Neutrophil (primary cell): ENCODE measurements around the gene TARS3.

Source experiments
- H3K27ac ChIP-seq: fragments of 200-600 bp; sonication (generic); 2 replicates; pipeline ENCODE4 v1.5.1; 2016; ENCODE audit warnings: mild to moderate bottlenecking, moderate library complexity
- H3K27me3 ChIP-seq: fragments of 200-600 bp; sonication (generic); 2 replicates; pipeline ENCODE4 v1.6.0; 2016; ENCODE audit warnings: mild to moderate bottlenecking
- H3K36me3 ChIP-seq: fragments of 200-600 bp; sonication (generic); 2 replicates; pipeline ENCODE4 v1.5.1; 2017
- H3K4me1 ChIP-seq, 2 experiments: fragments of 200-600 bp in 1 of 2; sonication (generic) in 1 of 2; 1 replicate in 1 of 2; 2 replicates in 1 of 2; pipeline versions ENCODE4 v1.5.1 to v1.6.1; 2013 to 2016; ENCODE audit warnings: low read depth in 1 of 2, low read length in 1 of 2, mild to moderate bottlenecking in 1 of 2, moderate library complexity in 1 of 2; ENCODE audit not compliant: control insufficient read depth in 1 of 2, insufficient read depth in 1 of 2
- H3K4me3 ChIP-seq, 2 experiments: fragments of 200-600 bp in 1 of 2; sonication (generic) in 1 of 2; 1 replicate in 1 of 2; 2 replicates in 1 of 2; pipeline ENCODE4 v1.5.1; 2013 to 2016; ENCODE audit warnings: low read depth in 1 of 2, low read length in 1 of 2, mild to moderate bottlenecking in 1 of 2, moderate library complexity in 1 of 2
- H3K9me3 ChIP-seq: fragments of 200-600 bp; sonication (generic); 2 replicates; pipeline ENCODE4 v1.5.1; 2016
- TF ChIP-seq, protein P1 (sequence below): fragments of 200-600 bp; sonication (generic); IDR thresholded peaks from 2 replicates; pipeline ENCODE4 v1.5.1; 2016; ENCODE audit warnings: antibody characterized with exemption

TARS3 gene

DNA sequence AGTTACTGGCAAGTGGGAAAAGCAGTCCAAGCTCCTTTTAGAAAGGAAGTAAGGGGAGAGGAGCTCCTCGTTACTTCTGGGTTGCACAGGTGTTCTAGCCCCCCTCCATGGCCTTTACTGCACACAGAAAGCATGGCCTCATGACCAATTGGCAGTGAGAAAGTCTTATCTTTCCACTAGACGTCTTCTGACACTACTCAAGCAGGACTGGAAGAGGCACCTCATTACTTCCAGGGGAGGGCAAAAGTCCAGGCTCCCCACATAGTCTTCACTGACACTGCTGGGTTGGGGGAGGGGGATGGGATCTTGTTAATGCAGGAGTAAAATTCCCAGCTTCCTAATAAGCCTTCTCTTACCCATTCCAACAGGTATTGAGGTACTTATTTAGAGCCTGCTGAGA lies 44.5 kb downstream of the TARS3 start:
- no peaks in the 10 kb centered on the region for H3K4me1 ChIP-seq
- no peaks in the 10 kb centered on the region for H3K27me3 ChIP-seq
- H3K4me3 ChIP-seq = no peak overlapping the region
- TF ChIP-seq, protein P1, sequence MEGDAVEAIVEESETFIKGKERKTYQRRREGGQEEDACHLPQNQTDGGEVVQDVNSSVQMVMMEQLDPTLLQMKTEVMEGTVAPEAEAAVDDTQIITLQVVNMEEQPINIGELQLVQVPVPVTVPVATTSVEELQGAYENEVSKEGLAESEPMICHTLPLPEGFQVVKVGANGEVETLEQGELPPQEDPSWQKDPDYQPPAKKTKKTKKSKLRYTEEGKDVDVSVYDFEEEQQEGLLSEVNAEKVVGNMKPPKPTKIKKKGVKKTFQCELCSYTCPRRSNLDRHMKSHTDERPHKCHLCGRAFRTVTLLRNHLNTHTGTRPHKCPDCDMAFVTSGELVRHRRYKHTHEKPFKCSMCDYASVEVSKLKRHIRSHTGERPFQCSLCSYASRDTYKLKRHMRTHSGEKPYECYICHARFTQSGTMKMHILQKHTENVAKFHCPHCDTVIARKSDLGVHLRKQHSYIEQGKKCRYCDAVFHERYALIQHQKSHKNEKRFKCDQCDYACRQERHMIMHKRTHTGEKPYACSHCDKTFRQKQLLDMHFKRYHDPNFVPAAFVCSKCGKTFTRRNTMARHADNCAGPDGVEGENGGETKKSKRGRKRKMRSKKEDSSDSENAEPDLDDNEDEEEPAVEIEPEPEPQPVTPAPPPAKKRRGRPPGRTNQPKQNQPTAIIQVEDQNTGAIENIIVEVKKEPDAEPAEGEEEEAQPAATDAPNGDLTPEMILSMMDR = no peak
- H3K9me3 ChIP-seq = no peaks in the 10 kb centered on the region
- H3K36me3 ChIP-seq = no peaks in the 10 kb centered on the region
- no peak overlapping the region for H3K27ac ChIP-seq

DNA sequence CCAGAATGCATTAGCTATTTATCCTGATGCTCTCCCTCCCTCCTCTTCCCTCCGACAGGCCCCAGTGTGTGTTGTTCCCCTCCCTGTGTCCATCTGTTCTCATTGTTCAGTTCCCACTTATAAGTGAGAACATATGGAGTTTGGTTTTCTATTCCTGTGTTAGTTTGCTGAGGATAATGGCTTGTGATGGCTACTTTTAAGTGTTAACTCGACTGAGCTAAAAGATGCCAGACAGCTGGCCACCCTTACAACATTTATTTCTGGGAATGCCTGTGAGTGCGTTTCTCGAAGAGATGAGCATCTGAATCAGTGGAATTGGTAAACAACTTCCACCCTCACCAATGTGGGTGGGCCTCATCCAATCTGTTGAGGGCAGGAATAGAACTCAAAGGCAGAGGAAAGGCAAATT lies 47.3 kb downstream of the TARS3 start:
- Histone ChIP-seq H3K27me3 (no peaks in the 10 kb centered on the region), H3K4me1 (no peaks in the 10 kb centered on the region), H3K27ac (no peak overlapping the region), H3K36me3 (no peaks in the 10 kb centered on the region), H3K9me3 (no peaks in the 10 kb centered on the region), H3K4me3 (no peak overlapping the region)
- TF ChIP-seq, protein P1 = no peak

DNA sequence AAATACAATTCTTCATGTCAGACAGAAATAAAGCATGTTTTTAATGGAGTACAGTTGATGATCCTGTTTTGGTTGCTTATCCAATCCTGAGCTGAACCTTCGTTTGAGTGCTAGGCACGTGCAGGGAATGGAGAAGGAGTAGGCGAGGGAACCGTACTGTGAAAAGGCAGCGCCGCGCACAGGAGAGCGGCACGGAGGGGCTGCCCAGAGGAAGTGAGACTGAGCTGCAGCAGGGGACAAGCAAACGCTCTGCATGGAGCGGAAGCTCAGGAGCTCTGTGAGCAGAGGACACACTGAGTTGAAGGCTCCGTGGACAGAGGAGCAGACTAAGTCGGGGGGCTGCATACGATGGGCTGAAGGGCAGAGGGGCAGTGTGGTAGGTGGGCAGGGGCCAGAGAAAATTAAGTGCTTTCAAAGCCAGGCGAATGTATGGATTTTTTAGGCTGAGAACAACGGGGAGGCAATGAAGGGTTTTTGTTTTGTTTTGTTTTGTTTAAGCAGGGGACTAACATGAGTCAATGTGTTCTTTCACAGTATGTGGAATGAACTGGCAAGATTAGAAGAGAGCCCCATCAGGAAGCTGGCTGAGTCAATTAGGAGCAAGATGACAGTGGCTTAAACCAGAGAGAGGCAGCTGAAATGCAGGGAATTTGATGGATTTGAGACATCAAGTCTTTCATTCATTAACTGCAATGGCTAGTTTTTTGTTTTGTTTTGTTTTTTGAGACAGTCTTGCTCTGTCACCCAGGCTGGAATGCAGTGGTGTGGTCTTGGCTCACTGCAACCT lies 48.3 kb downstream of the TARS3 start:
- no peaks in the 10 kb centered on the region for H3K4me1 ChIP-seq
- H3K4me3 ChIP-seq = no peak overlapping the region
- H3K36me3 ChIP-seq = no peaks in the 10 kb centered on the region
- TF ChIP-seq, protein P1 = no peak
- H3K27me3 ChIP-seq = no peaks in the 10 kb centered on the region
- H3K9me3 ChIP-seq = no peaks in the 10 kb centered on the region
- H3K27ac ChIP-seq = no peak overlapping the region

DNA sequence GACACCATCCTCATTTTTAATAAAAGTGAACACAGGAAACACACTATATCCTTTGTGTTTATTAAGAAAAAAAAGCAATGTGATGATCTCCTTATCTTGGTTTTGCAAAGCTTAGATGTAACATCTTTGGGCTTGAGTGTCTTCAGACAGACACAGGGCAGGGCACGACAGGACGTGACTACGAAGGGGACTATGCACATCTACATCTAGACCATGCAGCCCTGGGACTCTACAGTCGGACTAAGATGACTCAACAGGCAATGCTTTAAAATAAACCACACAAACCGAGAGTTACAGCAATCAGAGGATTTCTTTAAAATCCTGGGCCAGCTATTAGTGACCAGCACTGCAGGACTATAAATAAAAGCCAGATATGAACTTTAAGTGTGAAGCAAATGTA lies 49.3 kb downstream of the TARS3 start:
- Histone ChIP-seq H3K36me3 (no peaks in the 10 kb centered on the region), H3K4me3 (no peak overlapping the region), H3K27me3 (no peaks in the 10 kb centered on the region), H3K4me1 (no peaks in the 10 kb centered on the region), H3K9me3 (no peaks in the 10 kb centered on the region), H3K27ac (no peak overlapping the region)
- TF ChIP-seq, protein P1 = no peak

DNA sequence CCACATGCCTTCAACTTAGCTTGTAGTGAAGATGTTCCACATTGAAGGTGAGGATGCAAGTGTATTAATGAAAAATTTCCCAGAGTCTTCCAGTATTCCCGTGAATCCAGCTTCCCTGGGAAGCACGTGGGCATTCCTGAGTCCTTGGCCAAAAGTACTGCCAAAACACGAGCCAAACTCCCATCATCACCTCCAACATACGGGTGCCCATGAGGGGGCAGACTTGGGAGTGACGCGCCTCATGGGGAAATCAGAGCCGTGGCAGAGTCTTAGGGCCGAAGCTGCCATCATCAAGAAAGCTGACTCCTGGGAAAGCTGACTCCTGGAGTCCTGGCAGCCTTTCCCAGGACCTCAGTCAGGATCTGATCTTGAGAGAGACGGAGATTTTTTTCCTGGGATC lies 52.0 kb downstream of the TARS3 start:
- TF ChIP-seq, protein P1 = no peak
- no peaks in the 10 kb centered on the region for H3K27me3 ChIP-seq
- no peaks in the 10 kb centered on the region for H3K9me3 ChIP-seq
- no peaks in the 10 kb centered on the region for H3K4me1 ChIP-seq
- H3K27ac ChIP-seq = no peak overlapping the region
- no peaks in the 10 kb centered on the region for H3K36me3 ChIP-seq
- no peak overlapping the region for H3K4me3 ChIP-seq
